A172 (cell line): Measurements from ENCODE around the gene DQX1. TPM values are rescaled to one million over a fixed set of nuclear protein-coding genes. Genes with fewer than 3 reads are reported as not detected.
A peak's percentile ranks its signal among the peaks of the same experiment; 100 is the strongest.

Source experiments
- DNase-seq: peaks from one replicate; pipeline ENCODE4 v3.0.0-alpha.2; 2015; ENCODE audit warnings: low spot score
- total RNA-seq: library from RNA; depleted of rRNA; stranded (reverse); fragments of >200 nt; shearing (Covaris generic); gene quantifications from 2 replicates; pipeline ENCODE4 v1.2.3, GENCODE V29; 2014

Gene DQX1
- total RNA-seq, 1 experiment from 2014 or later, result not detected

- peak; percentile 42 for DNase-seq
Measured at GRCh38 chr2:74532222-74532621, 6.2 kb upstream of the DQX1 start.

DNA sequence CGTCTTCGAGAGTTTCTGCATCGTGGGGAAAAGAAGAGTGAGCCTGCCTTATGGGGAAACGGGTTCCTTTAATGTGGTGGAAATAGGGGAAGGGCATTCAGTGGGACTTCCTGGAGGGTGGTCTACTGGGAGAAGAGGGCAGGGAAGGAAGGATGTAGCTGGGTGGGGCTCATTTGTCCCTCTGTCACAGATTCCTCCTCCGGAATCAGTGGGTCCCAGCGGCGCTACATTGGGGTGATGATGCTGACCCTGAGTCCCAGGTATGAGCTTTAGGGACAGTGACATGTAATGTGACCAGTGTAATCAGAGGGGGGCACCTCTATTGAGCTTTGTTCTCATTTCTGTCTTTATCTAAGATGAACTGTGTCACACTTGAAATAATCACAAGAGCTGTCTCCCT lies 5.6 kb upstream of the DQX1 start:
- DNase-seq, result no peak

DNA sequence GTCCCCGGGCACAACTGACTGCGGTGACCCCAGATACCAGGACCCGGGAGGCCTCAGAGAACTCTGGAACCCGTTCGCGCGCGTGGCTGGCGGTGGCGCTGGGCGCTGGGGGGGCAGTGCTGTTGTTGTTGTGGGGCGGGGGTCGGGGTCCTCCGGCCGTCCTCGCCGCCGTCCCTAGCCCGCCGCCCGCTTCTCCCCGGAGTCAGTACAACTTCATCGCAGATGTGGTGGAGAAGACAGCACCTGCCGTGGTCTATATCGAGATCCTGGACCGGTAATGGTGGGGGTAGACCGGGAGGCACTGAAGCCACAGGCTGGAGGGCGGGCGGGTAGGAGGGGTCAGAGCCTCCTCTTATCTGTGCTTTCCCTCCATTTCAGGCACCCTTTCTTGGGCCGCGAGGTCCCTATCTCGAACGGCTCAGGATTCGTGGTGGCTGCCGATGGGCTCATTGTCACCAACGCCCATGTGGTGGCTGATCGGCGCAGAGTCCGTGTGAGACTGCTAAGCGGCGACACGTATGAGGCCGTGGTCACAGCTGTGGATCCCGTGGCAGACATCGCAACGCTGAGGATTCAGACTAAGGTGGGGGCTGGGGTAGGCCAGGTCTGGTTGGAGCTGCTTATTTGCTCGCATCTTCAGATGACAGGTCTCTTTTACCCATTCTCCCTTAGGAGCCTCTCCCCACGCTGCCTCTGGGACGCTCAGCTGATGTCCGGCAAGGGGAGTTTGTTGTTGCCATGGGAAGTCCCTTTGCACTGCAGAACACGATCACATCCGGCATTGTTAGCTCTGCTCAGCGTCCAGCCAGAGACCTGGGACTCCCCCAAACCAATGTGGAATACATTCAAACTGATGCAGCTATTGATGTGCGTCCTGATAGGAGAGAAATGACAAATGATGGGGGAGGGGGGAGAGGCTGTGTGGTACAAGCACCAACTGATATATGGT lies 4.5 kb upstream of the DQX1 start:
- peak; percentile 41 for DNase-seq

GRCh38 chr2:74529357-74530238 lies 3.6 kb upstream of the DQX1 start, which contains the start of the genes AUP1 and HTRA2:
Gene AUP1, minus strand, starts transcription at chr2:74529706. Its CDS starts 77 bp downstream, at chr2:74529629.
Gene HTRA2, plus strand, starts transcription at chr2:74529933. Its CDS starts 74 bp downstream, at chr2:74530007.
- peak; percentile 94 for DNase-seq

- no peak for DNase-seq
Measured at GRCh38 chr2:74528600-74529356, 2.7 kb upstream of the DQX1 start.

DNA sequence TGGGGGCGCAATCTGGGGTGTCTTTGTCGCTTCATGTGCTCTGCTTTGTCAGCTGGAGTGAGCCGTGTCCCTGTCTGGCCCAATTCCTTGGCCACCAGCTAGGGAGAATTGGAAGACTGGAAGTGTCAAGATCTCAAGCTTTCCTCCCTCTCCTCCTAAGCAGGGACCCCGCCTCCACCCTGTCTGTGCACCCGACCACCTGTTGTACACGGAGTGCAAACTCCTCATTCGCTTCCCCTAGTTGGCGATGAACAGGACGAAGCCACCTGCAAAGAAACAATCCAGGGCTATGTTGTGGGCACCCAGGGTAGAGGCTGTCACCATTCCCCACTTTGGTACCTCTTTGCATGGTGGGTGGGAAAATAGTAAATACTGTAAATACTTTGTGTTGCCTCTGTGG lies 1.7 kb upstream of the DQX1 start:
- DNase-seq, result no peak

- no peak for DNase-seq
Measured at GRCh38 chr2:74526649-74527230, 709 bp upstream of the DQX1 start.

DNA sequence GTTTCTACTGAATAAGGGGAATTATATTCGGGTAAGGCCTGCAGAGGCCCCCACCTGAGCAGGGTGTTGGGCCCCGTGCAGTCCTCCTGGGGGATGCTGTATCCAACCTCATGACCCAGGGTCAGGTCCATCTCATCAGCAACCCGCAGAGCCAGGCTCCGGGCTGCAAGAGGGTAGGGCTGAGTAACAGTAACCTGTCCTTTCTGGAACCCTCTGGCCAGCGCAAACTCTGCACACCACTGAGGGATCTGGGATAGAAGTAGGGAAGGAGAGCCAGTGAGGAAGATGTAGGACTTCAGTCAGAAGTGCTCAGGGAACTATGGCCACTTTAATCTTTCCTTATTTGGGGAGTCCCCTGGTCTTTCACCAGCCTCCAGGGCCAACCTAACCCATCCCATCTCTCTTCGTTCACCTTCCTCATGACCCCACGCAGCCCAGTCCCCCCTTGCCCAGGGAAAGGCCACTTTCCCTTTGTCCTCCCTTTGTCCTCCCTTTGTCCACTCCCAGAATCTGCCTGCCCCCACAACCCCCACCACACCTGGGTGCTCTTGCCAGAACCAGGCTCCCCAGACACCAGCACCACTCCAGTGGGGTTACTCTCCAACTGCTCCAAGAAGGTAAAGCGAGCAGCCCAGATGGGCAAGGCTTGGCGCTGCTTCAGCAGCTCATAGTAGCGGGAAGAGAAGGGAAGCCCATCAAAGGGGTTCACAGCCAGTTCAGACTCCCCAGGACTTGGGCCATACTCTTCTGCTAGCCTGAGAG lies 895 bp downstream of the DQX1 start:
- no peak for DNase-seq

DNA sequence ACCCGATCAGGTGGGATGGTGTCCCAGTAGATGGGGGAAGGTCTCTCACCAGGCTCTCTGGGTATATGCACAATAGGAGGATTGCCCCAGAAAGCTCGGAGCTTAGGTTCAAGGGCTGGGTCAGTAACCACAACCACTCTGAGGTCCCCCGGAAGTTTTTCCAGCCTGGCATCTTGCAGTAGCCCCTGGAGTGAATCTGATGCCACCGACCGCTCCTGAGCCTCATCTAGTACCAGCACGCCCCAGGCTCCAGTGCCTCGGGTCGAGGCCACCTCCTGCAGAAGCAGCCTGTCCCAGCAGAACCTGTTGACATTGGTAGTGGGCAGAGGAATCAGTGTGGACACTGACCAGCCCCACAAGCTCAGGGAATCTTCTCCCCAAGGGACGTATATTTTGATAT lies 2.0 kb downstream of the DQX1 start:
- no peak for DNase-seq

GRCh38 chr2:74522516-74522915 lies 3.5 kb downstream of the DQX1 start:
- no peak for DNase-seq

GRCh38 chr2:74516650-74517049 lies 9.4 kb downstream of the DQX1 start:
- no peak for DNase-seq

- DNase-seq, result no peak
Measured at GRCh38 chr2:74515981-74516633, 9.9 kb downstream of the DQX1 start.

DNA sequence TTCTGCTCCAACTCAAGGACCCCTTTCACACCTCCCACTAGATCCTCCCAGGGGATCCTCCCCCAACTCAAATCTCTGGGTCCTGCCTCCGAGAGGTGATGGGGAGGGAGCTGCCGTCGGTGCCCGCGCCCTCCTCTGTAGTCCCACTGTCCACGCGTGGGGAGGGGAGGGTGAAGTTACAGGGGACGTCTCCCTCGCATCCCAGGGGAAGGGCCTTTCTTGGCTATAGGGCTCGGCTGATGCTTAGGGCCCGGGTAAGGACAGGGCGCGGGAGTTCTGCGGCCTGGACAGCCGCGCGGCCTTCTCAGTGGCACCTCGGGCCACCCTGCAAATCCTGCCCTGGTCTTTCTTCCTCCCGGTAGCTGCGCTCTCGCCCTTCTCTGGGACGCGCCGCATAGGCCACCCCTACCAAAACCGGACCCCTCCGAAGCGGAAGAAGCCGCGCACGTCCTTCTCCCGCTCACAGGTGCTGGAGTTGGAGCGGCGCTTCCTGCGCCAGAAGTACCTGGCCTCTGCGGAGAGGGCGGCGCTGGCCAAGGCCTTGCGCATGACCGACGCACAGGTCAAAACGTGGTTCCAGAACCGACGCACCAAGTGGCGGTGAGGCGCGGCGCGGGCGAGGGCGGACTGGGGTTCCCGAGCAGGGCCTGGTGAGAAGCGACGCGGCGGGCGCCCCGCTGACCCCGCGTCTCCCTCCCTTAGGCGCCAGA lies 10.6 kb downstream of the DQX1 start:
- no peak for DNase-seq

GRCh38 chr2:74514368-74515270 lies 11.4 kb downstream of the DQX1 start, which contains the start of gene TLX2:
Gene TLX2, plus strand, starts transcription at chr2:74514450. Its CDS starts 357 bp downstream, at chr2:74514807.
- no peak for DNase-seq

GRCh38 chr2:74513605-74514367 lies 12.2 kb downstream of the DQX1 start:
- DNase-seq, result no peak

GRCh38 chr2:74512744-74513604 lies 13.1 kb downstream of the DQX1 start:
- no peak for DNase-seq
